Peyer's patch (tissue), 4 donors: Measurements from ENCODE around the gene PRELID1. TPM values are rescaled to one million over a fixed set of nuclear protein-coding genes. Genes with fewer than 3 reads are reported as not detected.
A peak's percentile ranks its signal among the peaks of the same experiment; 100 is the strongest.

Experiments
- DNase-seq, 3 donors: peaks; one replicate each; pipeline ENCODE4 v3.0.0-alpha.2; 2017 to 2019
- H3K27ac ChIP-seq, 4 donors: fragments of 200-600 bp; sonication (generic); one replicate each; pipeline ENCODE4 v1.5.1; 2016 to 2019
- H3K27me3 ChIP-seq, 2 donors: fragments of 200-600 bp; sonication (generic); one replicate each; pipeline ENCODE4 v1.5.1; 2019
- H3K36me3 ChIP-seq, 3 donors: fragments of 200-600 bp; sonication (generic); one replicate each; pipeline ENCODE4 v1.5.1; 2016 to 2019
- H3K4me1 ChIP-seq, 4 donors: fragments of 200-600 bp; sonication (generic); one replicate each; pipeline ENCODE4 v1.5.1; 2016 to 2019
- H3K4me3 ChIP-seq, 4 donors: fragments of 200-600 bp; sonication (generic); 1 replicate in 3 of 4; 2 replicates in 1 of 4; pipeline ENCODE4 v1.5.1; 2016 to 2019; ENCODE audit warnings: mild to moderate bottlenecking in 1 of 4
- H3K9me3 ChIP-seq, 4 donors: fragments of 200-600 bp; sonication (generic); one replicate each; pipeline ENCODE4 v1.5.1; 2016 to 2019; ENCODE audit warnings: mild to moderate bottlenecking in 1 of 4
- CTCF ChIP-seq, 6 experiments: fragments of 450-650 bp in 4 of 6; fragments of 200-600 bp in 2 of 6; sonication (generic) in 1 of 6; IDR thresholded peaks; one replicate each; pipeline ENCODE4 v1.5.1; 2017 to 2019; ENCODE audit warnings: antibody characterized with exemption in 6 of 6, mild to moderate bottlenecking in 3 of 6, moderate library complexity in 1 of 6
- POLR2A ChIP-seq, 2 donors: fragments of 450-650 bp; IDR thresholded peaks; one replicate each; pipeline ENCODE4 v1.5.1; 2017; ENCODE audit warnings: antibody characterized with exemption in 2 of 2, mild to moderate bottlenecking in 2 of 2, moderate library complexity in 2 of 2
- total RNA-seq, 4 donors: library from RNA; depleted of rRNA; stranded (reverse); fragments of >200 nt; gene quantifications; one replicate each; pipeline ENCODE4 v1.1.0, GENCODE V29; 2016

The PRELID1 gene
- total RNA-seq, 4 donors from 2014 or later, result 55.3 to 215 (median 132) TPM

GRCh38 chr5:177330991-177331842 is 27.6 kb downstream of the PRELID1 start:
- H3K4me1 ChIP-seq, result no peaks in the 10 kb centered on the region
- H3K4me3 ChIP-seq, result no peak overlapping the region
- peaks cover 0 to 73% (median 0%) of the 10 kb centered on the region in 3 donors for H3K36me3 ChIP-seq
- TF ChIP-seq POLR2A (IDR thresholded peaks at IDR 0.05) (no peak), CTCF (IDR thresholded peaks at IDR 0.05) (no peak)
- no peak overlapping the region for H3K27ac ChIP-seq
- peak in 1 of 3 donors; percentile 42 for DNase-seq
- no peaks in the 10 kb centered on the region for H3K27me3 ChIP-seq
- H3K9me3 ChIP-seq, result no peaks in the 10 kb centered on the region

GRCh38 chr5:177332031-177332895 is 28.7 kb downstream of the PRELID1 start:
- no peaks in the 10 kb centered on the region for H3K27me3 ChIP-seq
- H3K4me3 ChIP-seq, result no peak overlapping the region
- H3K4me1 ChIP-seq, result no peaks in the 10 kb centered on the region
- peak in 1 of 3 donors; percentile 42 for DNase-seq
- TF ChIP-seq POLR2A (IDR thresholded peaks at IDR 0.05) (no peak), CTCF (IDR thresholded peaks at IDR 0.05) (no peak)
- no peak overlapping the region for H3K27ac ChIP-seq
- no peaks in the 10 kb centered on the region for H3K9me3 ChIP-seq
- peaks cover 0 to 83% (median 0%) of the 10 kb centered on the region in 3 donors for H3K36me3 ChIP-seq

- H3K27ac ChIP-seq, result no peak overlapping the region
Observed at GRCh38 chr5:177332896-177333260, 29.3 kb downstream of the PRELID1 start.

GRCh38 chr5:177333420-177334154 is 30.0 kb downstream of the PRELID1 start:
- Histone ChIP-seq H3K4me3 (no peak overlapping the region), H3K4me1 (no peaks in the 10 kb centered on the region), H3K9me3 (no peaks in the 10 kb centered on the region), H3K36me3 (peaks cover 0 to 96% (median 0%) of the 10 kb centered on the region in 3 donors), H3K27ac (no peak overlapping the region), H3K27me3 (no peaks in the 10 kb centered on the region)
- TF ChIP-seq CTCF (IDR thresholded peaks at IDR 0.05), result no peak
- no peak for TF ChIP-seq POLR2A (IDR thresholded peaks at IDR 0.05)
- peak in 1 of 3 donors; percentile 33 for DNase-seq

More at GRCh38 chr5:177332896-177333260, 29.3 kb downstream of the PRELID1 start:
- Histone ChIP-seq H3K36me3 (peaks cover 0 to 89% (median 0%) of the 10 kb centered on the region in 3 donors), H3K27me3 (no peaks in the 10 kb centered on the region), H3K4me3 (no peak overlapping the region), H3K9me3 (no peaks in the 10 kb centered on the region), H3K4me1 (no peaks in the 10 kb centered on the region)
- DNase-seq, result peak in 1 of 3 donors; percentile 30
- TF ChIP-seq POLR2A (IDR thresholded peaks at IDR 0.05), result no peak
- TF ChIP-seq CTCF (IDR thresholded peaks at IDR 0.05), result no peak

GRCh38 chr5:177334155-177334551 is 30.6 kb downstream of the PRELID1 start:
- Histone ChIP-seq H3K9me3 (no peaks in the 10 kb centered on the region), H3K36me3 (peaks cover 0 to 99% (median 0%) of the 10 kb centered on the region in 3 donors), H3K4me1 (no peaks in the 10 kb centered on the region), H3K4me3 (no peak overlapping the region), H3K27ac (no peak overlapping the region), H3K27me3 (no peaks in the 10 kb centered on the region)
- DNase-seq, result peak in 1 of 3 donors; percentile 19
- TF ChIP-seq POLR2A (IDR thresholded peaks at IDR 0.05) (no peak), CTCF (IDR thresholded peaks at IDR 0.05) (no peak)
